H1 (cell line): Measurements from ENCODE around the gene PIK3R6. TPM values are rescaled to one million over a fixed set of nuclear protein-coding genes. Genes with fewer than 3 reads are reported as not detected.

Source experiments
- SRF ChIP-seq: IDR thresholded peaks from 2 replicates; pipeline ENCODE4 v1.6.1; 2011; ENCODE audit warnings: mild to moderate bottlenecking, low read depth, low read length, moderate library complexity
- polyA plus RNA-seq, 7 experiments: library from polyadenylated mRNA; depleted of rRNA in 3 of 7; stranded (reverse) in 5 of 7; unstranded in 2 of 7; fragments of >200 nt in 5 of 7; fragments of 200-250 nt in 2 of 7; gene quantifications; 1 replicate in 5 of 7; 2 replicates in 1 of 7; 4 replicates in 1 of 7; pipeline versions ENCODE4 v1.2.1 to v1.2.3, GENCODE V29; 2011 to 2013; ENCODE audit warnings: missing spikeins in 2 of 7, mixed read lengths in 2 of 7
- total RNA-seq: library from RNA; stranded (reverse); fragmentation: NEBNext Ultra II Directional; extraction: Animal tissue kit (Norgen Biotek cat#: 25700); gene quantifications from 2 replicates; pipeline ENCODE4 v1.2.1, GENCODE V29; 2021
- TF ChIP-seq, protein P1 (sequence below): fragments of 300-600 bp; sonication (generic); IDR thresholded peaks from 2 replicates; pipeline ENCODE4 v1.7.1; 2012; ENCODE audit warnings: low read length, moderate library complexity, mild to moderate bottlenecking, inconsistent platforms; ENCODE audit not compliant: insufficient replicate concordance
- TF ChIP-seq, protein P2 (sequence below): IDR thresholded peaks from 2 replicates; pipeline ENCODE4 v1.6.1; 2011; ENCODE audit warnings: low read depth, mild to moderate bottlenecking, low read length; ENCODE audit not compliant: insufficient read depth

Gene PIK3R6
- total and polyA plus RNA-seq, 2 of the 8 experiments (the other 6 are each of a cell fraction or from before 2014, with no cell fraction given) = 0.24 to 1.2 TPM

DNA sequence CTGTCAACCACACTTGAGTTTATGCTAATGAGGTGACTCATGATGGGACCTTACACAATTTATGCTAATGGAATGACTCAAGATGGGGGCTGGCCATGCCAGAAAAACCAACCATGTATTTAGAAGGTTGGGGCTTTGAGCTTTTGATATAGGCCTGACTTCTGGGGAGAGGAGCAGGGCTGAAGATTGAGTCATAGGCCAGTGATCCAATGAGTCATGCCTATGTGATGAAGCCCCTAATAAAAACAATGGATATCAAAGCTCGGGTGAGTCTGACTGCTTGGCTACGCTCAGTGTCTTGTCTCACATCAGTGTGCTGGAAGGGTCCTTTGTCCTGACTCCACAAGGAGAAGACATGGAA, 75.6 kb downstream of the PIK3R6 start (continued):
- TF ChIP-seq, protein P1, sequence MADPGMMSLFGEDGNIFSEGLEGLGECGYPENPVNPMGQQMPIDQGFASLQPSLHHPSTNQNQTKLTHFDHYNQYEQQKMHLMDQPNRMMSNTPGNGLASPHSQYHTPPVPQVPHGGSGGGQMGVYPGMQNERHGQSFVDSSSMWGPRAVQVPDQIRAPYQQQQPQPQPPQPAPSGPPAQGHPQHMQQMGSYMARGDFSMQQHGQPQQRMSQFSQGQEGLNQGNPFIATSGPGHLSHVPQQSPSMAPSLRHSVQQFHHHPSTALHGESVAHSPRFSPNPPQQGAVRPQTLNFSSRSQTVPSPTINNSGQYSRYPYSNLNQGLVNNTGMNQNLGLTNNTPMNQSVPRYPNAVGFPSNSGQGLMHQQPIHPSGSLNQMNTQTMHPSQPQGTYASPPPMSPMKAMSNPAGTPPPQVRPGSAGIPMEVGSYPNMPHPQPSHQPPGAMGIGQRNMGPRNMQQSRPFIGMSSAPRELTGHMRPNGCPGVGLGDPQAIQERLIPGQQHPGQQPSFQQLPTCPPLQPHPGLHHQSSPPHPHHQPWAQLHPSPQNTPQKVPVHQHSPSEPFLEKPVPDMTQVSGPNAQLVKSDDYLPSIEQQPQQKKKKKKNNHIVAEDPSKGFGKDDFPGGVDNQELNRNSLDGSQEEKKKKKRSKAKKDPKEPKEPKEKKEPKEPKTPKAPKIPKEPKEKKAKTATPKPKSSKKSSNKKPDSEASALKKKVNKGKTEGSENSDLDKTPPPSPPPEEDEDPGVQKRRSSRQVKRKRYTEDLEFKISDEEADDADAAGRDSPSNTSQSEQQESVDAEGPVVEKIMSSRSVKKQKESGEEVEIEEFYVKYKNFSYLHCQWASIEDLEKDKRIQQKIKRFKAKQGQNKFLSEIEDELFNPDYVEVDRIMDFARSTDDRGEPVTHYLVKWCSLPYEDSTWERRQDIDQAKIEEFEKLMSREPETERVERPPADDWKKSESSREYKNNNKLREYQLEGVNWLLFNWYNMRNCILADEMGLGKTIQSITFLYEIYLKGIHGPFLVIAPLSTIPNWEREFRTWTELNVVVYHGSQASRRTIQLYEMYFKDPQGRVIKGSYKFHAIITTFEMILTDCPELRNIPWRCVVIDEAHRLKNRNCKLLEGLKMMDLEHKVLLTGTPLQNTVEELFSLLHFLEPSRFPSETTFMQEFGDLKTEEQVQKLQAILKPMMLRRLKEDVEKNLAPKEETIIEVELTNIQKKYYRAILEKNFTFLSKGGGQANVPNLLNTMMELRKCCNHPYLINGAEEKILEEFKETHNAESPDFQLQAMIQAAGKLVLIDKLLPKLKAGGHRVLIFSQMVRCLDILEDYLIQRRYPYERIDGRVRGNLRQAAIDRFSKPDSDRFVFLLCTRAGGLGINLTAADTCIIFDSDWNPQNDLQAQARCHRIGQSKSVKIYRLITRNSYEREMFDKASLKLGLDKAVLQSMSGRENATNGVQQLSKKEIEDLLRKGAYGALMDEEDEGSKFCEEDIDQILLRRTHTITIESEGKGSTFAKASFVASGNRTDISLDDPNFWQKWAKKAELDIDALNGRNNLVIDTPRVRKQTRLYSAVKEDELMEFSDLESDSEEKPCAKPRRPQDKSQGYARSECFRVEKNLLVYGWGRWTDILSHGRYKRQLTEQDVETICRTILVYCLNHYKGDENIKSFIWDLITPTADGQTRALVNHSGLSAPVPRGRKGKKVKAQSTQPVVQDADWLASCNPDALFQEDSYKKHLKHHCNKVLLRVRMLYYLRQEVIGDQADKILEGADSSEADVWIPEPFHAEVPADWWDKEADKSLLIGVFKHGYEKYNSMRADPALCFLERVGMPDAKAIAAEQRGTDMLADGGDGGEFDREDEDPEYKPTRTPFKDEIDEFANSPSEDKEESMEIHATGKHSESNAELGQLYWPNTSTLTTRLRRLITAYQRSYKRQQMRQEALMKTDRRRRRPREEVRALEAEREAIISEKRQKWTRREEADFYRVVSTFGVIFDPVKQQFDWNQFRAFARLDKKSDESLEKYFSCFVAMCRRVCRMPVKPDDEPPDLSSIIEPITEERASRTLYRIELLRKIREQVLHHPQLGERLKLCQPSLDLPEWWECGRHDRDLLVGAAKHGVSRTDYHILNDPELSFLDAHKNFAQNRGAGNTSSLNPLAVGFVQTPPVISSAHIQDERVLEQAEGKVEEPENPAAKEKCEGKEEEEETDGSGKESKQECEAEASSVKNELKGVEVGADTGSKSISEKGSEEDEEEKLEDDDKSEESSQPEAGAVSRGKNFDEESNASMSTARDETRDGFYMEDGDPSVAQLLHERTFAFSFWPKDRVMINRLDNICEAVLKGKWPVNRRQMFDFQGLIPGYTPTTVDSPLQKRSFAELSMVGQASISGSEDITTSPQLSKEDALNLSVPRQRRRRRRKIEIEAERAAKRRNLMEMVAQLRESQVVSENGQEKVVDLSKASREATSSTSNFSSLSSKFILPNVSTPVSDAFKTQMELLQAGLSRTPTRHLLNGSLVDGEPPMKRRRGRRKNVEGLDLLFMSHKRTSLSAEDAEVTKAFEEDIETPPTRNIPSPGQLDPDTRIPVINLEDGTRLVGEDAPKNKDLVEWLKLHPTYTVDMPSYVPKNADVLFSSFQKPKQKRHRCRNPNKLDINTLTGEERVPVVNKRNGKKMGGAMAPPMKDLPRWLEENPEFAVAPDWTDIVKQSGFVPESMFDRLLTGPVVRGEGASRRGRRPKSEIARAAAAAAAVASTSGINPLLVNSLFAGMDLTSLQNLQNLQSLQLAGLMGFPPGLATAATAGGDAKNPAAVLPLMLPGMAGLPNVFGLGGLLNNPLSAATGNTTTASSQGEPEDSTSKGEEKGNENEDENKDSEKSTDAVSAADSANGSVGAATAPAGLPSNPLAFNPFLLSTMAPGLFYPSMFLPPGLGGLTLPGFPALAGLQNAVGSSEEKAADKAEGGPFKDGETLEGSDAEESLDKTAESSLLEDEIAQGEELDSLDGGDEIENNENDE = no peak
- no peak for TF ChIP-seq SRF
- TF ChIP-seq, protein P2, sequence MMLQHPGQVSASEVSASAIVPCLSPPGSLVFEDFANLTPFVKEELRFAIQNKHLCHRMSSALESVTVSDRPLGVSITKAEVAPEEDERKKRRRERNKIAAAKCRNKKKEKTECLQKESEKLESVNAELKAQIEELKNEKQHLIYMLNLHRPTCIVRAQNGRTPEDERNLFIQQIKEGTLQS = no peak
